ENCODE data around the gene CDC34. TPM values are rescaled to one million over a fixed set of nuclear protein-coding genes. Genes with fewer than 3 reads are reported as not detected.

The CDC34 gene
- total and polyA plus RNA-seq, 9 of the 15 experiments (the other 6 are each of a cell fraction or from before 2014, with no cell fraction given): 0.80 to 203 (median 65.5) TPM

DNA sequence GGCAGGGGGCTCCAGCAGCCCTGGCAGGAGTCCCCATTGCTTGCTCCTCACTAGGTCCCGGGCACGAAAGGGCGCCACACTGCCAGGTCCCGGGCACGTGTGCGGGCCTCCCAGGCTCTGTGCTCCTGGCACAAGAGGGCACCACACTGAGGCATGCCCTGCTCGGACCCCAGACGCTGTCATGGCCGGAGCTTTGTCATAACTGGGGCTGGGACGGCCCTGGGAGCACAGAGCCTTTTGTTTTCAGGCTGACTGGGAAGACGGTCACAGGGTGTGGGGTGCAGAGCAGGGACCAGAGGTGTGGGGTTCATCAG lies 48.2 kb downstream of the CDC34 start:
- ChIA-PET CTCF (ENCODE audit: low intra/inter-chr PET ratio) (no interaction called here), POLR2A (interaction anchor here (0.7 kb wide), 1 partner anchor 54 kb away, joined by 3 read pairs; no protein-coding TSS in a partner anchor)
- H2AFZ ChIP-seq (ENCODE audit: low read depth, low read length): no peak overlapping the region
- peaks cover 58% of the 10 kb centered on the region for H3K79me2 ChIP-seq (ENCODE audit: control insufficient read depth, insufficient read depth, low read length)
- no peak overlapping the region for H3K9ac ChIP-seq (ENCODE audit: insufficient read depth in 1 of 2, low read depth in 2 of 2, low read length in 2 of 2)
- no peak overlapping the region for H3K27ac ChIP-seq (ENCODE audit: extremely low read depth, low read depth, low read length)
- peaks cover 18 to 94% of the 10 kb centered on the region in 2 experiments for H3K4me1 ChIP-seq (replicated peaks in 1 of 2; ENCODE audit: control insufficient read depth in 2 of 2, insufficient read depth in 2 of 2, low read length in 2 of 2)
- intact Hi-C loops (cut with micrococcal nuclease): loop anchor here (10.0 kb wide), 2 partner anchors 45 to 155 kb away; partner anchors contain the start of gene CDC34
- H4K20me1 ChIP-seq (replicated peaks; ENCODE audit: control insufficient read depth, insufficient read depth, low read length): peaks cover 71% of the 10 kb centered on the region
- in situ Hi-C loops (cut with MboI): no loop called here
- no peak for DNase-seq (ENCODE audit: extremely low read depth in 1 of 4, low spot score in 3 of 4)
- H3K36me3 ChIP-seq (ENCODE audit: control insufficient read depth, insufficient read depth, low read length): peaks cover 76% of the 10 kb centered on the region; the same call in 2 of the 3 replicates
- peaks cover 15% of the 10 kb centered on the region for H3K9me1 ChIP-seq (ENCODE audit: control insufficient read depth, insufficient read depth, low read length)
- 99% methylated on average over 10 of the region's 11 CpGs for WGBS (ENCODE audit: insufficient coverage, low coverage, missing lambda C conversion rate)
- H3K9me3 ChIP-seq (replicated peaks; ENCODE audit: control insufficient read depth, insufficient read depth, low read depth, low read length): no peaks in the 10 kb centered on the region
- no peak for FAIRE-seq
- no peaks in the 10 kb centered on the region for H3K27me3 ChIP-seq (ENCODE audit: control insufficient read depth in 2 of 2, insufficient read depth in 2 of 2, low read length in 2 of 2)
- no TSS peak for BruUV-seq (replicated peaks)
- ATAC-seq: no peak
- TF ChIP-seq RBM17 (IDR thresholded peaks at IDR 0.05; ENCODE audit: borderline replicate concordance, low read depth, low read length) (no peak), ARID1B (IDR thresholded peaks at IDR 0.05) (no peak), ZNF57 (CRISPR knock-in tag; IDR thresholded peaks at IDR 0.05) (no peak), KAT7 (CRISPR knock-in tag; IDR thresholded peaks at IDR 0.05; ENCODE audit: borderline replicate concordance) (no peak), FOXJ3 (CRISPR knock-in tag; IDR thresholded peaks at IDR 0.05) (no peak), POLR2G (IDR thresholded peaks at IDR 0.05; ENCODE audit: low read depth, low read length) (peak; percentile 22; the same call in 1 of the 2 replicates), RBFOX2 (IDR thresholded peaks at IDR 0.05; ENCODE audit: low read depth, low read length) (peak; percentile 38), MCM5 (IDR thresholded peaks at IDR 0.05; ENCODE audit: low read depth) (no peak), MLX (CRISPR knock-in tag; conservative IDR thresholded peaks at IDR 0.05) (no peak), WHSC1 (IDR thresholded peaks at IDR 0.05; ENCODE audit: low read length) (no peak), ARID3B (CRISPR knock-in tag; IDR thresholded peaks at IDR 0.05; ENCODE audit: borderline replicate concordance) (no peak)
- H3K4me2 ChIP-seq (ENCODE audit: insufficient read depth, low read length): no peak overlapping the region
- H3K4me3 ChIP-seq: no peak overlapping the region

Data from K562 (cell line).